AG10803 (cell line): ENCODE measurements around the gene SERF2.

Source experiments
- DNase-seq: peaks from one replicate; pipeline ENCODE4 v3.0.0; 2010; ENCODE audit warnings: low read depth
- H3K4me3 ChIP-seq: 2 replicates; pipeline ENCODE4 v1.5.1; 2011; ENCODE audit warnings: mild to moderate bottlenecking, low read length, control low read depth
- CTCF ChIP-seq: conservative IDR thresholded peaks from 2 replicates; pipeline ENCODE4 v1.5.1; 2011; ENCODE audit warnings: mild to moderate bottlenecking, low read length, control low read depth, inconsistent platforms

Gene SERF2

GRCh38 chr15:43776101-43776717 lies 15.9 kb upstream of the SERF2 start:
- TF ChIP-seq CTCF = no peak
- H3K4me3 ChIP-seq = peak overlapping the region; percentile 82
- no peak for DNase-seq

DNA sequence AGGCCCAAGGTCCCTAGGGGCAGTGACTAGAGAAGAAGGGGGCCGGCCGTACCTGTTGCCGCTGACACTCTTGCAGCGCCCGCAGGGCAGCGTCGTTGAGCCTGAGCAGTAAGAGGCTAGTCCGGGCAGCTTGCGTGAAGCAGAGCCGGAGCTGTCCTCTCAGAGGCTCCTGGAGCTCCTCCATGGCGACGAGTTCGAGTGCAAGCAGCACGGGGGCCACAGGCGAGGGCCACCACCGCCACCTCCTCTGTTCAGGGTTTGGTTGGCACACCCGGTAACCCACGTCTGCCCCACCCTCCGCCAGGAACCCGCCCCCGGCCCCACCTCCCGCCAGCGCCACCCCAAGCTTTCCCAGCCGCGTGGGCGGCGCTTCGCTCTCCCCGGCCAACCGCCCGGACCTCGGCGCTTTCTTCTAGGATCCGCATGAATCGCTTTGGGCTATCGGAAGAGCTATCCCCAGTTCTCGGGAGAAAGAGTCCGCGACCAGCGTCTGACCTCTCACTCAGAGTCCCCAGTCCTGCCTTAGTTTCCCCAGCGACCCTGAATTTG lies 15.3 kb upstream of the SERF2 start, which contains the start of gene ELL3:
TSS of gene ELL3 (minus strand) at position 249 of the 549 bp plus-strand sequence. CDS start at position 184, 65 bp downstream.
- peak within 1 kb of the TSS; percentile 82 for H3K4me3 ChIP-seq
- peak; percentile 57 for DNase-seq
- no peak for TF ChIP-seq CTCF

- peak overlapping the region; percentile 82 for H3K4me3 ChIP-seq
- TF ChIP-seq CTCF = peak; percentile 74
- DNase-seq = peak; percentile 60
These were observed 14.7 kb upstream of the SERF2 start for GRCh38 chr15:43777267-43777914.

- TF ChIP-seq CTCF = no peak
- DNase-seq = no peak
- H3K4me3 ChIP-seq = no peak overlapping the region
These were observed 13.1 kb upstream of the SERF2 start for GRCh38 chr15:43779016-43779415.

DNA sequence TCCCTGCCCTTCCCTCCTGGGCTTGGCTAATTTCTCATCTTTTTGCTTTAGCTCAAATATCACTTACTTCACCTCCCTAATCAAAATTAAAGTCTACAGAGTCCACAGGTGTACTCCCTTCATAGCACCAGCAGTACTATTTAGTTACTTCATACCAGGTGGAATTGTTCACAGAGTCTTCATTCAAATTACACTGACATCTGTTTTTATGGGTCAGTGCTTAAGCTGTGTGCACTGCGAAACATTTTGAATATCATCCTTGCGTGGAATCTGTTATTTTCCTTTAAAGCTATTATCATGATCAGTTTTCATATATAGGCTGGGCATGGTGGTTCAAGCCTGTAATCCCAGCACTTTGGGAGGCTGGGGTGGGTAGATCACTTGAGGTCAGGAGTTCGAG lies 2.7 kb upstream of the SERF2 start:
- no peak for TF ChIP-seq CTCF
- DNase-seq = no peak
- no peak overlapping the region for H3K4me3 ChIP-seq

GRCh38 chr15:43792761-43793476 lies 799 bp downstream of the SERF2 start:
- H3K4me3 ChIP-seq = peak overlapping the region; percentile 100
- DNase-seq = peak; percentile 53
- peak; percentile 44 for TF ChIP-seq CTCF

GRCh38 chr15:43793647-43794046 lies 1.5 kb downstream of the SERF2 start:
- TF ChIP-seq CTCF = no peak
- no peak for DNase-seq
- H3K4me3 ChIP-seq = peak overlapping the region; percentile 100
